ENCODE results near the gene BLOC1S5.

Gene BLOC1S5

DNA sequence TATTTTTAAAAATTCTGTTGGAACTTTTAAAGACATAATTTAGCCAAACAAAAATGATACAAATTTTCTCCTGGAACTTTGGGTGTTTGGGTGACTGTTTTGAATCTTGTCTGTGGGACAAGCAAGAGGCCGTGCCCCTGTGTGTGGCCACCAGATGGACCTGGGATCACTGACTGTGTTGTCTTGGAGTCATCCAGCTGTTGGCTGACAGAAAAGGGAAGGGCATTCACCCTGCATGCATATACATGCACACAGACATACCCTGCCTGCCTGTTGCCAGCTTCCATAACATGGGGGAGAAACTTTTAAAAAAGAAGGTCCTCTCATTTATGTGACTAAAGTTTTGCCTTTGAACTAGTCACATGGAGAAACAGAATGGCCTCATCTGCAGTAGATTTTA, 72.7 kb downstream of the BLOC1S5 start:
- TF ChIP-seq POLR2AphosphoS5 (IDR thresholded peaks at IDR 0.05; ENCODE audit: low read depth, low read length) (no peak), TAF1 (IDR thresholded peaks at IDR 0.05; ENCODE audit: borderline replicate concordance, insufficient read depth, low read length) (no peak), FOXP2 (optimal IDR thresholded peaks at IDR 0.05; ENCODE audit: borderline replicate concordance, extremely low read depth, extremely low read length, insufficient read depth) (no peak), SIN3A (IDR thresholded peaks at IDR 0.05; ENCODE audit: borderline replicate concordance, insufficient read depth, low read length) (no peak)
- TF ChIP-seq, protein P1, sequence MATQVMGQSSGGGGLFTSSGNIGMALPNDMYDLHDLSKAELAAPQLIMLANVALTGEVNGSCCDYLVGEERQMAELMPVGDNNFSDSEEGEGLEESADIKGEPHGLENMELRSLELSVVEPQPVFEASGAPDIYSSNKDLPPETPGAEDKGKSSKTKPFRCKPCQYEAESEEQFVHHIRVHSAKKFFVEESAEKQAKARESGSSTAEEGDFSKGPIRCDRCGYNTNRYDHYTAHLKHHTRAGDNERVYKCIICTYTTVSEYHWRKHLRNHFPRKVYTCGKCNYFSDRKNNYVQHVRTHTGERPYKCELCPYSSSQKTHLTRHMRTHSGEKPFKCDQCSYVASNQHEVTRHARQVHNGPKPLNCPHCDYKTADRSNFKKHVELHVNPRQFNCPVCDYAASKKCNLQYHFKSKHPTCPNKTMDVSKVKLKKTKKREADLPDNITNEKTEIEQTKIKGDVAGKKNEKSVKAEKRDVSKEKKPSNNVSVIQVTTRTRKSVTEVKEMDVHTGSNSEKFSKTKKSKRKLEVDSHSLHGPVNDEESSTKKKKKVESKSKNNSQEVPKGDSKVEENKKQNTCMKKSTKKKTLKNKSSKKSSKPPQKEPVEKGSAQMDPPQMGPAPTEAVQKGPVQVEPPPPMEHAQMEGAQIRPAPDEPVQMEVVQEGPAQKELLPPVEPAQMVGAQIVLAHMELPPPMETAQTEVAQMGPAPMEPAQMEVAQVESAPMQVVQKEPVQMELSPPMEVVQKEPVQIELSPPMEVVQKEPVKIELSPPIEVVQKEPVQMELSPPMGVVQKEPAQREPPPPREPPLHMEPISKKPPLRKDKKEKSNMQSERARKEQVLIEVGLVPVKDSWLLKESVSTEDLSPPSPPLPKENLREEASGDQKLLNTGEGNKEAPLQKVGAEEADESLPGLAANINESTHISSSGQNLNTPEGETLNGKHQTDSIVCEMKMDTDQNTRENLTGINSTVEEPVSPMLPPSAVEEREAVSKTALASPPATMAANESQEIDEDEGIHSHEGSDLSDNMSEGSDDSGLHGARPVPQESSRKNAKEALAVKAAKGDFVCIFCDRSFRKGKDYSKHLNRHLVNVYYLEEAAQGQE (IDR thresholded peaks at IDR 0.05; ENCODE audit: insufficient read depth in 1 of 2, low read depth in 2 of 2, low read length in 2 of 2), result no peak

- TF ChIP-seq TAF1 (IDR thresholded peaks at IDR 0.05; ENCODE audit: borderline replicate concordance, insufficient read depth, low read length), result no peak
- TF ChIP-seq POLR2AphosphoS5 (IDR thresholded peaks at IDR 0.05; ENCODE audit: low read depth, low read length), result no peak
- TF ChIP-seq, protein P1 (IDR thresholded peaks at IDR 0.05; ENCODE audit: insufficient read depth in 1 of 2, low read depth in 2 of 2, low read length in 2 of 2), result no peak
- TF ChIP-seq FOXP2 (optimal IDR thresholded peaks at IDR 0.05; ENCODE audit: borderline replicate concordance, extremely low read depth, extremely low read length, insufficient read depth), result no peak
- TF ChIP-seq SIN3A (IDR thresholded peaks at IDR 0.05; ENCODE audit: borderline replicate concordance, insufficient read depth, low read length), result no peak
These were observed 78.0 kb downstream of the BLOC1S5 start for GRCh38 chr6:7986219-7986618.

- TF ChIP-seq POLR2AphosphoS5 (IDR thresholded peaks at IDR 0.05; ENCODE audit: low read depth, low read length), result no peak
- no peak for TF ChIP-seq SIN3A (IDR thresholded peaks at IDR 0.05; ENCODE audit: borderline replicate concordance, insufficient read depth, low read length)
- TF ChIP-seq, protein P1 (IDR thresholded peaks at IDR 0.05; ENCODE audit: insufficient read depth in 1 of 2, low read depth in 2 of 2, low read length in 2 of 2), result no peak
- no peak for TF ChIP-seq TAF1 (IDR thresholded peaks at IDR 0.05; ENCODE audit: borderline replicate concordance, insufficient read depth, low read length)
- no peak for TF ChIP-seq FOXP2 (optimal IDR thresholded peaks at IDR 0.05; ENCODE audit: borderline replicate concordance, extremely low read depth, extremely low read length, insufficient read depth)
These were observed 84.4 kb downstream of the BLOC1S5 start for GRCh38 chr6:7979831-7980230.

GRCh38 chr6:7978736-7979135, 85.5 kb downstream of the BLOC1S5 start:
- TF ChIP-seq TAF1 (IDR thresholded peaks at IDR 0.05; ENCODE audit: borderline replicate concordance, insufficient read depth, low read length) (no peak), POLR2AphosphoS5 (IDR thresholded peaks at IDR 0.05; ENCODE audit: low read depth, low read length) (no peak), SIN3A (IDR thresholded peaks at IDR 0.05; ENCODE audit: borderline replicate concordance, insufficient read depth, low read length) (no peak), FOXP2 (optimal IDR thresholded peaks at IDR 0.05; ENCODE audit: borderline replicate concordance, extremely low read depth, extremely low read length, insufficient read depth) (no peak)
- TF ChIP-seq, protein P1 (IDR thresholded peaks at IDR 0.05; ENCODE audit: insufficient read depth in 1 of 2, low read depth in 2 of 2, low read length in 2 of 2), result no peak

Data from PFSK-1 (cell line).